Neural progenitor cell (in vitro differentiated cells): ENCODE measurements around the gene GPR15LG.

ENCODE experiments used
- CTCF ChIP-seq: fragments of 200-600 bp; sonication (generic); IDR thresholded peaks from 2 replicates; pipeline ENCODE4 v1.5.1; 2017; ENCODE audit warnings: antibody characterized with exemption, mild to moderate bottlenecking
- EZH2phosphoT487 ChIP-seq: fragments of 200-600 bp; sonication (generic); IDR thresholded peaks from 2 replicates; pipeline ENCODE4 v1.6.1; 2017; ENCODE audit warnings: antibody characterized with exemption

DNA sequence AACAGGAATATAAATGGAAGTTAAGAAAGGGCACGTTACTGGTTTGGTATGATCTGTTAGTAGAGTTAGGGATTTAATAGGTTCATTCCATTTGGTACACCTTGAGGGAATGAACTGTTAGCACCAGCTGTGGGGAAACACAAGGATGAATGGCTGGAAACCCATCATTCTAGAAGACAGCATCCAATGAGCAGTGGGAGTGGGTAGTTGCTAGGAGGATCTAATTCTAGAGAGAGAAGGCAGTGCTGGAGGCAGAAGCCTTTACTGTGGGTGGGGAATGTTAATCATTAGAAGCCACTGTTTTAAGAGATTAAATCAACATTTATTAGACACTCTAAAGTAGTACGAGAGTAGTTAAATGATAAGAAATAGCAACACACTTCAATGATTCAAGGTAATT is 15.5 kb upstream of the GPR15LG start:
- TF ChIP-seq CTCF = no peak
- no peak for TF ChIP-seq EZH2phosphoT487
